T1000 (cell line): Measurements from ENCODE around the gene CHTF18.
"Not testable (repeated sequence)": the region's sequence is repeated elsewhere in the genome, so short reads cannot be mapped to it uniquely, and the experiment has no call there.

Experiments
- DNase-seq: peaks from one replicate; lab custom pipeline; 2025; ENCODE audit warnings: mixed read lengths; lab: John Stamatoyannopoulos, UW

Gene CHTF18

DNA sequence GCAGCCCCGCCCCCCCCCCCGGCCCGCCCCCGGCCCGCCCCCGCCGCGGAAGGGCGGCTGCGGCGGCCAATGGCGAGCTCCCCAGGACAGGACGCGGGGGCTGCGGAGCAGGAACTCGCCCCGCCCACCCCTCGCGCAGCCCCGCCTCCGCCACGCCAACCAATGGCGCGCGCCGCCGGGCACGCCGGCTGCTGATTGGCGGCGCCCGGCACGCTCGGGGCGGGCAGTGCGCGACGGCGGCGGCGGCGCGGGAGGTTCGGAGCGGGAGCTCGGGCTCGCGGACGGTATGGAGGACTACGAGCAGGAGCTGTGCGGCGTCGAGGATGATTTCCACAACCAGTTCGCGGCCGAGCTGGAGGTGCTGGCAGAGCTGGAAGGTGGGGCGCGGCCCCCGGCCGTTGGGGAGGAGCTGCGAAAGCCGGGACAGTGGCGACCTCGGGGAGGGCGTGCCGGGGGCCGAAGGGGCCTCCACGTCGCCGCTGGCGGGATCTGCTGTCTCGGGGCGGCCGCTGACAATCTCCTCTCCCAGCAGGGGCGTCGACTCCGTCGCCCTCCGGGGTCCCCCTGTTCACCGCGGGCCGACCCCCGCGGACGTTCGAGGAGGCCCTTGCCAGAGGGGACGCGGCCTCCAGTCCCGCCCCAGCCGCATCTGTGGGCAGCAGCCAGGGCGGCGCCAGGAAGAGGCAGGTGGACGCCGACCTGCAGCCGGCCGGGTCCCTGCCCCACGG, at the start of gene CHTF18:
CHTF18 (plus strand) TSS at position 222 of the 728 bp plus-strand sequence; CDS start at position 287, 65 bp downstream.
- peak; percentile 88 for DNase-seq

DNA sequence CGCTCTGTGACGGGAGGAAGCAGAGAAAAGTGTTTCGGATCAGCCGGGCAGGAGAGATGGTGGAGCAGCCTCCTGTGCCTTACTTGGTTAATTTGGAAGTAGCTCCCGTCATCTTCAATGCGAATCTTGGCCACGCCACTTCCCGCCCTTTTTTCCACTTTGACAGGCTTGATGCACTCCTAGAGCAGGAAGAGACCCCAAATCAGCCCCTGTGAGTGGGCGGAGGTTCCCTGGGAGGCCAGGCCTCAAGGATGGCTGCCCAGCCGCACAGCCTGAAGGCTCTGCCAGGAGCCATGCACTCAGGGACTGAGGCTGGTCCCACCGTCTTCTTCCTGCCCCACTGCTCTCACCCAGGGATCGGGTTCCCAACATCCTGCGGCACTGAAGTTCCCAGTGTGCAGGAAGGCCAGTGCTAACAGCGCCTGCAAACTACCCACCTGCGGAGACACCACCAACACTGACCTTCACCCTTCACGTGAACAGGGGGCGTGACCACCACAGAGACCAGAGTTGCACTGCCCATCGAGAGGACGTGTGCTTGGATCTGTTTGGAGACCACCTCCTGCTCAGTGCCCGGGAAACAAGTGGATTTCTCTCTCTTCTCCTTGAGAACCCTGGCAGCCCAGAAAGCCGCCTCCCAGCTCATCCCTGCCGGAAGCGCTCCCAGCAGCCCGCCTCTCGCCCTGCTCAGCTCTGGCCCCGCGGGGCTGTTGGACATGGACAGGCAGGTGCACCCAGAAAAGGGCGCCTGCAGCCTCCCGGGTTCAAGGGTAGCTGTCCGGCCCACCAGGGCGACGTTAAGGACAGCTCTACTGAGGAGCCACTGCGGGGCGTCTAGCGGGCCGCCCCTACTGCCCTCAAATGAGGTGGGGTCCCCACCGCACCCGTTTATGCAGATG, 48.6 kb upstream of the CHTF18 start:
- DNase-seq = no peak

DNA sequence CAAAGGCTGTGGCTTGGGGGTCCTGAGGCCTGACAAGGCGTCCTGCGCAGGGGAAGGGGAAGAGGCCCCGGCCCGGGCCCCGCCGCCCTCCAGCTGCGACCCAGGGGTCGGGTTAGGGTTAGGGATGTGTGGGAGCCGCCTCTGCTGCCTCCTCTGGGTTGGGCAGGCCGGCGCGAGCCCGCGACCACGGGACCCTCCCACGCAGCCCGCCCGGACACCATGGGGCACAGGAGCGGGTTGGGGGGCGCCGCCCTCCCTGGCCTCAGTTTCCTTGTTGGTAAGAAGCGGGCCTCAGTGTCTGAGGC, 48.0 kb upstream of the CHTF18 start:
- DNase-seq = no peak

DNA sequence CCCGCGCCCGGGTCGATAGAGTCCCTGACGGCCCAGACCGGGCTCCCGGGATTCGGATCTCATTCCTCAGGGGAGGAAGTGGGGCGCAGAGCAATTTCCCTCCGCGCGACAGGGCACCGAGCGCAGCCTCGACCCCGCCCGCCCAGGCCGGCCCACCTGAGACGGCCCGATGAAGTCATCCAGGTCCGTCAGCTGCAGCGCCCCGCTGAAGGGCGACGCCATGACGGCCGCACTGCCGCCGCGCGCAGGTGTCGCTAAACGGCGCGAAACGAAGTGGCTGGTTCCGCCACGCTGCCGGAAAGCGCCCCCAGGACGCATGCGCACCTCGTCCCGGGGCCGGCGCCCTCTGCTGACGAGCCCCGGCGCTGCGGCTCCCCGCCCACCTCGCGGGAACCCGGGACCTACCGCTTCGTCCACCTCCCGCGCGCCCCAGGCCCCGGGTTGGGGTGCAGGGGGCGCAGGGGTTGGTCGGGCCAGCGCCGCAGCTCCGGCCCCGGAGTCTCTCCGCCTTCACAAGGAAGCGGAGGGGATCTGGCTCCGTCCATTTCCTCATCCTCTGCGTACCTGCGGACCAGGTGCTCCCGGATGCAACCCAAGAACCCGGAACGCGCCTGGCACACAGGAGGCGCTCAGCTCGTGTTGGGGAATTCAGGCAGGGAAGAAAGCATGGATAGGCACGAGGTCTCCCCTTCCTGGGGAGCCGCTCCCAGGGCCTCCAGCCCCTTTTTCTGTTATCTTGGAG, 47.5 kb upstream of the CHTF18 start, which contains the start of gene CIAO3:
CIAO3 (minus strand) TSS at position 234 of the 742 bp plus-strand sequence; CDS start at position 222, 12 bp downstream.
- DNase-seq = peak; percentile 91

DNA sequence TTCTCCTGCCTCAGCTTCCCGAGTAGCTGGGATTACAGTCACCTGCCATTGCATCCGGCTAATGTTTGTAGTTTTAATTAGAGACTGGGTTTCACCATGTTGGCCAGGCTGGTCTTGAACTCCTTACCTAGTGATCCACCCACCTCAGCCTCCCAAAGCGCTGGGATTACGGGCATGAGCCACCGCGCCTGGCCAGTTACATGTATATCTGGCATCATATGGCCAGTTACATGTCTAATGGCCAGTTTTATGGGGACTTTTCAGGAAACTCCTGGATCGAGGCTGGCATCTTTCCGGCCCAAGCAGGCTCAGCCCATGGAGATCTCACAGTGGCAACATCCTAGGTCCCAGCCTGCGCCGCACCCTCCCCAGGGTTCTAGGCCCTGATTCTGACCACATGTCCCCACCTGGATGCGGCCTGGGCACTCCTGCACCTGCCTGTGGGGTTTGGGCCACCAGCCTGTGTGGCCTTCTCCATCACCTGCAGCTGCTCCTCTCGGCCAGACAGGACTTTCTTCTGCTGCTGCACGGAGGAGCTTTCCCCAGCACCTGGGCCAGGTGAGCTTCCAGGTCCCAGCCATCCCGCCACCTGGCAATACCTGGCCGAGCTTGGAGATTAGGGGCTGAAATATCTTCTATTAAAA, 46.3 kb upstream of the CHTF18 start:
- DNase-seq = no peak

DNA sequence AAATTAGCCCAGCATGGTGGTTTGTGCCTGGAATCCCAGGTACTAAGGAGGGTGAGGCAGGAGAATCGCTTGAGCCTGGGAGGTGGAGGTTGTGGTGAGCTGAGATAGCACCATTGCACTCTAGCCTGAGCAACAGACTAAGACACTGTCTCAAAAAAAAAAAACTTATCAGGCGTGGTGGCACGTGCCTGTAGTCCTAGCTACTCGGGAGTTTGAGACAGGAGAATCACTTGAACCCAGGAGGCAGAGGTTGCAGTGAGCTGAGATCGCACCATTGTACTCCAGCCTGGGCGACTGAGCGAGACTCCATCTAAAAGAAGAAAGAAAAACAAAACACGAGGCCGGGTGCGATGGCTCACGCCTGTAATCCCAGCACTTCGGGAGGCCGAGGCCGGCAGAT, 45.5 kb upstream of the CHTF18 start:
- not testable (repeated sequence) for DNase-seq

DNA sequence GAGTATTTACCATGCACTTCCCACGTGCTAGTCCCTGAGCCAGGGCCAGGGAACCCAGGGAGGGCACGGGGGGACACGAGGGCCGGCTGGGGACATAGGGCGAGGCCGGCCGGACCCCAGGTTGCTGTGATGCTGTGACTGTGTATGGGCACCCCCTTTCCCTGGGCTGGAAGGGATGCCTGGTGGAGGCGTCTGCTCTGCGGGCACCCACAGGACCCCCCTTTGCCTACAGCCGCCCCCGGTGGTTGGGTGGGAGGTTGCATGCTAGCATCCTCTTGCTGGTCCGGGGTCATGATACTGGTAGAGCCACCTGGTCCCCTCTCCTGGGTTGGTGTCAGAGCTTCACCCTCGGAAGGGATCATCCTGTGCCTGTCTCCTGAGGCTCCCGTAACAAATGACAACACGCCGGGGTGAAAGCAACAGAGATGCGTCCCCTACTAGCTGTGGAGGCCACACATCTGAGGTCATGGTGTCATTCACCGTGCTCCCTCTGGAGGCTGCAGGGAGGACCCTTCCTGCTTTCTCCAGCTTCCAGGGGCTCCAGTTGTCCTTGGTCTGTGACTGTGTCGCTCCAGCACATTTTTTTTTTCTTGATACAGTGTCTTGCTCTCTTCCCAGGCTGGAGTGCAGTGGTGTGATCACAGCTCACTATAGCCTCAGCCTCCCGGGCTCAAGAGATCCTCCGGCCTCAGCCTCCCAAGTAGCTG, 44.5 kb upstream of the CHTF18 start:
- no peak for DNase-seq

DNA sequence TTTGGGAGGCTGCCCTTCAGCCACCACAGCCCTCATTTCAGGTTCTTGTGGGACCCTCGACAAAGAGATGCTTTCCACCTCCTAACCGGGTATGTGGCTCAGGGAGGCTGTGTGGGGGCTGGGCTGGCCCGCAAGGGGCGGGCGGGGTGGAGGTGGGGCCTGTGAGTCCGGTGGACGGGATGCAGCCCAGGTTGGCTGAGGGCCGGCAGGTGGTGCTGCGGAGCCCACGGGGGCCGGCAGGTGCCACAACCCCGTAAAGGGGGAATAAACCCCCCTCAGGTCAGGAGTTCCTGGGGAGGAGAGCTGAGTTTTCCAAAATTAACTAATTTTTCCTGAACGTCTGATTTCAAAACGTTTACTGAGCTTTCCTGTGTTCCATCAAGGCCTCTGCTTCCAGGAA, 42.7 kb upstream of the CHTF18 start:
- no peak for DNase-seq

DNA sequence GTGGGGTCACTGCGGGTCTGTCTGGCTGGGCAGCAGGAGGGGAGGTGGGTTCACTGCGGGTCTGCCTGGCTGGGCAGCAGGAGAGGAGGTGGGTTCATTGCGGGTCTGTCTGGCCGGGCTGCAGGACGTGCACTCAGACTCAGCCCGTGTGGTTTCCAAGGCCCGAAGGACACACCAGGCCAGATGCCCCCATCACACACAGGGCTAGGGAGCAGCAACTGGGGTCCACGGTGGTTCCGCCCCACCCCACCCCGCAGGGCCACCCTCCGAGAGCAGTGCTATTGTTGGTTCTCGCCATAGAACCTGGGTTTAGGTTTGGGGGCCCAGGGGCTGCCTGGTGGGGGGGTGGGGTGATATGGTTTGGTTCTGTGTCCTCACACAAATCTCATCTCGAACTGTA, 41.8 kb upstream of the CHTF18 start:
- no peak for DNase-seq

DNA sequence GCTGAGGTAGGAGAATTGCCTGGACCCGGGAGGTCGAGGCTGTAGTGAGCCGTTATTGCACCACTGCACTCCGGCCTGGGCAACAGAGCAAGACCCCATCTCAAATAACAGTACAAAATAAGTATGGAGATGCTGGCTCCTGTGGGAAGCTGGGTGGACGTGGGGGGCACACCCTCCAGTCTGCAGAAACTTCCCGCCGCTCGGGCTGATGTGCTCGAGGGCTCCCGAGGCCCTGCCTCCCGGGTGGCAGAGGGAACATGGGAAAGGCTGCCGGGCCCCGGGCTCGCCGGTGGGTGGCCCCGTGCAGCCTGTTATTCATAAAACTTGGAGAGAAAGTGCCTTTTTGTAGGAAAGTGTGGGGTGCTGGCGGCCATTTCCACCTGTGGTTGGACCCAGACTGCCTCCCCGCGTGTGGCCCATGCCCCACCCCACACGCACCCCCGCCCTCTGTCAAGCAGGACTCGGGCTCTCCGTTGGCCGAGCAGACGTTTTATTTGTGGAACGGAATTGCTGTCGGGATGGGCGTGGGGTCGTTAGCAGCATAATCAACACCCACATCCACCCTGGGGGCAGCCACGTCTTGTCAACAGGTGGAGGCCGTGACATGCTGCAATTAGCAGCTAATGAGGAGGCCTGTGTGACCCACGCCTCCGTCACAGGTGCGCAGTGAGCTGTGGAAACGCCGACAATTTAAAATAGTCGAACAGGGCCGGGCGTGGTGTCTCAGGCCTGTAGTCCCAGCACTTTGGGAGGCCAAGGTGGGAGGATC, 40.3 kb upstream of the CHTF18 start:
- no peak for DNase-seq

DNA sequence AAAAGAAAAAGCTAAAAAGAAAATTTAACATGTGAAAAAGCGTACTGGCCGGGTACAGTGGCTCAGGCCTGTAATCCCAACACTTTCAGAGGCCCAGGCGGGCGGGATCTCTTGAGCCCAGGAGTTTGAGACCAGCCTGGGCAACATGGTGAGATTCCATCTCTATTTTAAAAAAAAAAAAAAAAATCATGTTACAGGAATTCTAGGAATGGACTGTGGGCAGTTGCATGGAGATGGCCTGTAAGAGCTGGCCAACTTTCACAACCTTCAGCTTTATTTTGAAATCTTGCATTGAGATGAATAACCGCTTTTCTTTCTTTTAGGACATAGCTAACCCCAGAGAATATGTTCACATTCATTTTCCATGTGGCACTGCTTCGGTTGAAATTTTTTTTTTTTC, 39.4 kb upstream of the CHTF18 start:
- no peak for DNase-seq

DNA sequence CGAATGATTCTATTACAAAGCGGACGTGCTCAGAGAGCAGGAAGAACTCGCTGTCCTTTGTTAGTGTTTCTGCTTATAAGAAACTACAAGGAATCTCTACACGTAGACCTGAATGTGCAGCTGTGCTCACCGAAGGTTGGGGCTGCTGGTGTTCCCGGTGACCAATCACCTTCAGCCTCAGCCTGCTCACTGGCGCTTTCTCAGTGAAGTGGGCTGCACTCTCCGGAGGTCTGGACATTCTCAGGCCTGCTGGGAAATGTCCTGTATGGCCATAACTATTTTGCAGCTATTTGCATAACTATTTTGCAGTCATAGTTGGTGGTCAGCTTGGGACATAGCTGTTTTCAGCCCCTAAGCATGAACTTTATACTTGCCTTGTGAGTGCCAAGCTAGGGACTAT, 37.9 kb upstream of the CHTF18 start:
- no peak for DNase-seq

DNA sequence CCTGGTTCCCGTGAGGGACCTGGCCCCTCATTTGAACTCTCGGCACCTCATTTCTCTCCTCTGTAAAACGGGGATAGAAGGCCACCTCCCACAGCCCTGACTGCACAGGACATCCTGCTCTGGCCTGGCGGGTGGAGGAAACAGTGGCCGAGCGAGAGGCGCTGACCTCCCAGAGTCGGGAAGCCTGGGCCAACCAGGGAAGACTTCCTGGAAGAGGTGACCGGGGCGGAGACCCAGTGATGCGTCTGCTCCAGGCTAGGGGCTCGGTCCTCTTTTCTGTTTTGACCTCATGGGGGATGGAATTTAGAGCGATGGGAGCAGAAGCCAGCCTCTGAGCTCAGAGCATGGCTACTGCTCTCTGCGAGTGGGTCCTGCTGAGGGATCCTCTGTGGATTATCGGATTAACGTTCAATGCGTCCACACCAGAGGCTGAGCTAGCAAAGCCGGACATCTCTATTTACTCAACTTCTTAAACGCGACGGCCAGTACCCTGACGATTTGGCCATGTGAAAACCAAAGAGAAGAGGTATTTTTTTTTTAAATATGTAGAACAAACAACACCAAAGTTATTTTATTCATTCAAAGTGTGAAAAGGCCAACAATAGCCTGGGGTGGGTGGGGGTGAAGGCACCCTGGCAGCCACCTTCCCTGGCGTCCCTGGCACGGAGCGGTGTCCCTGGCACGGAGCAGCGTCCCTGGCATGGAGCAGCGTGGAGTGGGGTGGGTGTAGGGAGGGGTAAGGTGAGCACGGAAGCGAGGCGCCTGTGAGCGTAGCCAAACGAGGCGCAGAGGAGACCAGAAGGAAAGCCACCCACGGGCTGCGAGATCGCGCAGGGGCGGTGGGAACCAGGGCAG, 37.0 kb upstream of the CHTF18 start:
- DNase-seq = no peak

DNA sequence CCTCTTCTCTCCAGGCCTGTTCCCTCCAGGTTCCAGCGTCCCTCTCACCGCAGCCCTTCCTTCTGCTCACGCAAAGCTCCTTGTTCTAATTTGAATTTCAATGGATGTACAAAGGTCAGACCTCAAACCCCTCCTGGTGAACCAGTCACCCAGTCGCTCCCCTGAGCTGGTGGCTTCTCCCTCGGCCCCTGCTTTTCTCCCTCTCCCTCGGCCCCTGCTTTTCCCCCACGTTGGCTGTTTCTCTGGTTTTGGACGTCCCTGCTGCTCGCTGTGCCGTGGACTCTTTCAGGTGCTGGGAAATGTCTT, 36.5 kb upstream of the CHTF18 start:
- no peak for DNase-seq

DNA sequence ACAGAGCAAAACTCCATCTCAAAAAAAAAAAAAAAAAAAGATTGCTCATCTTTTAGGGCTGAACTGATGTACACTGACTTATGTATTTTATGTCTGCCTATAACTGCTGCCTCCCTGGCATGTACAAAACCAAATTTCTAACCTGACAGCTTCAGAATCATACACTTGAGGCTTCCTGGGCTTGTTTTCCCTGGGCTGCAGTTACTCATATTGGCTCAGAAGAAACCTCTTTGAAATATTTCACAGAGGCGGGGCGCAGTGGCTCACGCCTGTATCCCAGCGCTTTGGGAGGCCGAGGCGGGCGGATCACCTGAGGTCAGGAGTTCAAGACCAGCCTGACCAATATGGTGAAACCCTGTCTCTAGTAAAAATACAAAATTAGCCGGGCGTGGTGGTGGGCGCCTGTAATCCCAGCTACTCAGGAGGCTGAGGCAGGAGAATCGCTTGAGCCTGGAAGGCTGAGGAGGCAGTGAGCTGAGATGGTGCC, 34.3 kb upstream of the CHTF18 start:
- DNase-seq = not testable (repeated sequence)

DNA sequence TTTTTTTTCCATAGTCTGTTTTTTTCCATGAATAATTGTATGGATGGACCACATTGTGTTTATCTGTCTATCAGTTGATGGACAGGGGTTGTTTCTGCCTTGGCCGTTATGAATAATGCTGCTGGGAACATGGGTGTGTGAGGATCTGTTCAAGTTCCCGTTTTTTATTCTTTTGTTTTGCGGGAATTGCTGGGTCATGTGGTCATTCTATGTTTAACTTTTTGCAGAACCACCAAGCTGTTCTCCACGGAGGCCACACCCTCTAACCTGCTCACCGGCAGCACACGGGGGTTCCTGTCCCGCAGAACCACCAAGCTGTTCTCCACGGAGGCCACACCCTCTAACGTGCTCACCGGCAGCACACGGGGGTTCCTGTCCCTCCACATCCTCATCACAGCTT, 33.8 kb upstream of the CHTF18 start:
- DNase-seq = no peak

DNA sequence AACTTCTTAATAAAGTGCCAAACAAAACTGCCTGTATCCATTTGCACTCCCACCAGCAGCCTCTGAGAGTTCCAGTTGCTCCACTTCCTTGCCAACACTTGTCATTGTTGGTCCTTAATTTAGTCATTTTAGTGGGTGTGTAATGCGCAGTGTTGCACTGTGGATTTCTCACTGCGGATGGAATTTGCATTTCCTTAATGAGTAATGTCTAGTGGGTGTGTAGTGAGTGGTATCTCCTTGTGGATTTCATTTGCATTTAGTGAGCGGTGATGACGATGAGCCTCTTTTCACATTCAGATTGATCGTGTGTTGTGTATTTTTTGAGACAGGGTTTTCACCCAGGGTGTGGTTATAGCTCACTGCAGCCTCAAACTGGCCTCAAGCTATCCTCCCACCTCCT, 32.0 kb upstream of the CHTF18 start:
- DNase-seq = no peak

DNA sequence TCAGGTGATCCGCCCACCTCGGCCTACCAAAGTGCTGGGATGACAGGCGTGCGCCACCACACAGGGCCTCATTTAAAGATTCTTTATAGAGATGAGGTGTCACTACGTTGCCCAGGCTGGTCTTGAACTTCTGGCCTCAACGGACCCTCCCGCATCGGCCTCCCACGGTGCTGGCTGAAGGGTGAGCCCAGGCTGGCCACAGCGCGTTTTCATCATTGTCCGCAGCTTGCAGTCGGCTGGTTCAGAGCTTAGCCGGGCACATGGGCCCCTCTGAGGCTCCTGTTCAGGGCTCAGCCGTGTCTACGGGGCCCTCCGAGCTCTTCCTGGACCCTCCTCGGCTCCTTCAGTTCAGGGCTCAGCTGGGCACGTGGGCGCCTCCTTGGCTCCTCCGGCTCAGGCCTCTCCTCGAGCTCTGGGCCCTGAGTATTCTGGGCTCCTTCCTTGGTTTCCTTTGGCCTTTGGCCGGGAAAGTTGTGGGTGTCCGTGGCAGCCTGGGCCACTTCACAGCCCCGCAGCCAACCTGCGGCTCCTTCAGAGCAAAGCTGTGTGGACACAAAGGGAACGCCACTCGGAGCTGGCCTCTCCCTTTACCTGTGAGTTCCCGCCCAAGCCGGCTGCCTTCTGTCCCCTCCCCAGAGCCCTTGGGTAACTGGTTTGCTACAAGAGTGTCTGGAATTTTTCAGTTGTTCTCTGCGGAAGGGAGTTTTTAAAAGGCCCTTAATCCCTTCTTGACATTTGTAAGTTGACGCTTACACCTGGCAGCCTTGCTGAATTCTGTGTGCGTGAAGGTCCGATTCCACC, 29.1 kb upstream of the CHTF18 start:
- no peak for DNase-seq

DNA sequence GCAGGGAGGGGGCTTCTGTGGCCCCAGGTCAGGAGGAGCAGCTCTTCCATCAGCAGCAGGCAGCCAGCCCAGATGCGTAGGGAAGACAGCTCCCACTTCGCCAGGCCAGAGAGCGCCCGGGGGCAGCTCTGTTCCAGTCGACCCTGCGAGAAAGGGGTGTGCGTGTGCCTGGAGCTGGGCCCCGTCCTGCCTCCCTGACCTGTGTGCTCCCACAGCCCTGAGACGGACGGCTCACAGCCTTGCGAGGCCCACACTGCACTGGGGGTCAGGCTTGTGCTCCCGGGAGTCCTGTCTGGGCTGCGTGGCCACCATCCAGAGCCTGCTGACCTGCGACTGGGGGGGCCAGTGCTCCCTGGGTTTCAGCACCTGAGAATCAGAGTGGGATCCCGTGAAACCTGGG, 28.4 kb upstream of the CHTF18 start:
- DNase-seq = no peak
